ENCODE results near the gene TMEM135.

The TMEM135 gene

GRCh38 chr11:87290304-87290922, 252.7 kb downstream of the TMEM135 start:
- FAIRE-seq (no peak), DNase-seq (ENCODE audit: insufficient read length, low spot score) (peak; percentile 48)

DNA sequence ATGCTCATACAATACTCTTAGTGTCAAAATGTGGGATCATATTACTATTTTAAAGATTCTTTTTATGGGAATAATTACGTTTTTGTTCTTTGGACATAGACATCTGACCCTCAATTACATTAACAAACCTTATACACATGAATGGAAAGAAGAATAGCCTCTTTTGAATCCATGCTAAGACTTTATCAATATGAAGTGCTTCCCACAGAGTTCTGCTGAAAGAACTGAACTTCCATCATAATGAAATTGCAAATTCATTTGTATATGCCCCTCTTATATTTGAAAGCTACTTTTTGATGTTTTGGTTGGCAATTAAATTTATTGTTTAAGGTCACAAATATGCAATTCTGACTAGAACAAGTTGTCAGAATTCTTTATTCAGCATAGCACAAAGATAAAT, 254.9 kb downstream of the TMEM135 start:
- FAIRE-seq, result no peak

DNA sequence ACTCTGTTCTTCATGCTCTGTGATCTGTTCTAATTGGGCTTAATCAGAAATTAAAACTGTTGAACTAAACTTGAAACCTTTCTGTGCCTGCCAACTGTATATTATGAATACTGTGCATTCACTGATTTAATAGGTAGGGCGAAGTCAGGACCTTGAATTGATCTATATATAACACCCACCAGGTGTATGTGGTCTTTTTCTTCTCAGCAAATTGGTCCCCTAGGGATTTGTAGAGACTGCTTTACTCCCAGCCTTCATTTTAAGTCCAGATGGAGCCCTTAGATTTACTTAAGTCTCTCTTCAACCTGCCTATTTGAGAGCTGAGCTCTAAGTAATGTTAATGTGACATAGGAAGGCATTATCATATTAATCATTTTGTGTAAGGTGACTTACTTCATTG, 257.5 kb downstream of the TMEM135 start:
- DNase-seq (ENCODE audit: insufficient read length, low spot score), result no peak
- FAIRE-seq, result no peak

More for the DNA sequence above, 254.9 kb downstream of the TMEM135 start:
- DNase-seq (ENCODE audit: insufficient read length, low spot score), result no peak

DNA sequence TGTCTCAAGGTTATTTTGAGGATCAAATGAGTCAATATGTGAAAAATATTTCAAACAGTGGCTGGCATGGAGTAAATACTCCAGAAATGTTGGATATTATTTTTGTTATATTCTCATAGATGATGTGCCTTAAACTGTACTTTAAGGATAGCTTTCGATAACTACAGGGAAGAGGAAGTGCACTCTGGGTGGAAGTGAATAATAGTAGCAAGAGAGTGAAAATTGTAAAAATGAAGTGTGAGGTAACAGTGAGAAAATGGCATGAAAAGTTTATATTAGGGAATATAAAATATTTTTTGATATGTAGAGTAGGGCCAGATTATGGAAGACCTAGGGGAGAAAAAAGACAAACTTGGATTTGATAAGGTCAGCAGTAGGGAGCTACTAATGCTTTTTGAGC, 258.9 kb downstream of the TMEM135 start:
- DNase-seq (ENCODE audit: insufficient read length, low spot score) (no peak), FAIRE-seq (no peak)

- DNase-seq (ENCODE audit: insufficient read length, low spot score) (no peak), FAIRE-seq (no peak)
These were observed 260.4 kb downstream of the TMEM135 start for GRCh38 chr11:87298155-87298554.

DNA sequence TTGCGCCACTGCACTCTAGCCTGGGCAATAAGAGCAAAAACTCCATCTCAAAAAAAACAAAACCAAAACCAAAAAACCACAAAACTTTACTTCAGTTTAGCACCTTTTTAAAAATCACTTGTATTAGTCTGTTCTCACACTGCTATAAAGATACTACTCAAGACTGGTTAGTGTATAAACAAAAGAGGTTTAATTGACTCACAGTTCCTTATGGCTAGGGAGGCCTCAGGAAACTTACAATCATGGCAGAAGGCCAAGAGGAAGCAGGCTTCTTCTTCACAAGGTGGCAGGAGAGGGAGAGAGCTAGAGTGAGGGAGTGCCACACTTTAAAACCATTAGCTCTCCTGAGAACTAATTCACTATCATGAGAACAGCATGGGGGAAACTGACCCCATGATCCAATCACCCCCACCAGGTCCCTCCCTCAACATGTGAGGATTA, 261.3 kb downstream of the TMEM135 start:
- DNase-seq (ENCODE audit: insufficient read length, low spot score) (no peak), FAIRE-seq (no peak)

DNA sequence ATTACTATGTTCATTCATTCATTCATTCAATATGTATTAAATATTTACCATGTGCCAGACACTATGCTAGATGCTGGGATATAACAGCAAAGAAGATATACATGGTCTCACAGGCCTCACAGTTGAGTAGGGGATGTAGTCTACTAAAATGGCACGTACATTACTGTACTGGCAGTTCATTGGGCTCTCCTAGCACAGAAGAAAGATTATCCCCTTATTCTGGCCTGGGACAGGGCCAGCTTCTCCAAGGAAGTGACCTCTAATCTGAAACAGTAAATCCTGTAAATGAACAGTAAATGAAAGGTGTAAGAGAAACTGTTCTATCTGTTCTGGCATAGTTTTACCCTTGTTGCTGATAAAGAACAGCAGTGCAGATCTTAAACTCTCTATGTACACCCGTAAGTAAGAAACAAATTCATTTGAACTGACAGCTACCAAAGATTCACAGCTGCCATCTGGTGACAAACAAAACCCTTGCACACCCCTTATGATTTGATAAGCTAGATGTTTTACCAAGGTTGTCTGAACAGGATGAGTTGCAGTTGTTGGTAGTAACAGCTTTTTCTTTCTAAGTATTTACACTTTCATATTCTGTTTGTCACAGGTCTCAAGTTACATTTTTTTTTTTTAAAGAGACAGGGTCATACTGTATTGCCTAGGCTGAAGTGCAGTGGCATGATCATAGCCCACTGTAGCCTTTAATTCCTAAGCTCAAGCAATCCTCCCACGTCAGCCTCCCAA, 263.1 kb downstream of the TMEM135 start:
- DNase-seq (ENCODE audit: insufficient read length, low spot score) (no peak), FAIRE-seq (no peak)

- FAIRE-seq (no peak), DNase-seq (ENCODE audit: insufficient read length, low spot score) (no peak)
These were observed 264.2 kb downstream of the TMEM135 start for GRCh38 chr11:87301785-87302540.

DNA sequence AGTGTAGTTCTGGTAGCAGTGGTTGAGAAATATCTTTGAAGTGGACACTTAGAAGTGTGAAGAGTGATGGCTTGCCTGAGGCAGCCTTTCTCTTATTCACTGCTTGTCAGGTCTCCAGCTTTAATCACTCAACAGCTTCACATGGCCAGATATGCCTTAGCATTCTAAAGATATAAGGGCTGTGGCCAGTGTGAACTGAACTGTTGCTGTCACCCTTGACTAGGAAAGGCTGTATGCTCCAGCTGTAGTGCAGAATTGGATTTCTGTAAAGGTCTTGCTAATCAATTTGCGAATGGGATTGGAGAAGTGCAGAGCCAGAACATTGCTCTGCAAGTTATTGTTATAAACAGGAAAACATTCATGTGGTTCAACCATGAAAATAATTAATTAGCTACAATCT, 266.7 kb downstream of the TMEM135 start:
- DNase-seq (ENCODE audit: insufficient read length, low spot score) (no peak), FAIRE-seq (no peak)

- no peak for FAIRE-seq
- DNase-seq (ENCODE audit: insufficient read length, low spot score), result no peak
These were observed 268.6 kb downstream of the TMEM135 start for GRCh38 chr11:87306262-87306851.

- FAIRE-seq (no peak), DNase-seq (ENCODE audit: insufficient read length, low spot score) (no peak)
These were observed 269.4 kb downstream of the TMEM135 start for GRCh38 chr11:87307101-87307500.

DNA sequence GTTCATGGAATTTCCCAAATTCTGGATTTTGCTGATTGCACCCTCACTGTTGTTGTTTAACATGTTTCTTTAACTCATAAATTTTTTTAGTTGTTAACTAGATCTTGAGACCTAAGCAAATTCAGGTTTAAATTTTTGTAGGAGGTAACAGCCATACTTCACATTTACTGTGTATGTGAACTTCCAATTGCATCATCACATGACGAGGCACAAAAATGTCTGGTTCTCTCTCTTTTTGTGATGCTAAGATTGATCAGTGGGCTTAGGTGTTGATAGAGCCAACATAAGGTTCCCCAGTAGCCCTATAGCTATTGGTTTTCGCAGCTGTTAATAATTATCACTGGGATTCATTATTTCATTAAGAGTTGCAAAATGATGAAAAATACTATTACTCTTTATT, 277.5 kb downstream of the TMEM135 start:
- FAIRE-seq (no peak), DNase-seq (ENCODE audit: insufficient read length, low spot score) (no peak)

GRCh38 chr11:87316491-87316890, 278.8 kb downstream of the TMEM135 start:
- FAIRE-seq (no peak), DNase-seq (ENCODE audit: insufficient read length, low spot score) (no peak)

- FAIRE-seq (no peak), DNase-seq (ENCODE audit: insufficient read length, low spot score) (no peak)
These were observed 279.7 kb downstream of the TMEM135 start for GRCh38 chr11:87317441-87317840.

DNA sequence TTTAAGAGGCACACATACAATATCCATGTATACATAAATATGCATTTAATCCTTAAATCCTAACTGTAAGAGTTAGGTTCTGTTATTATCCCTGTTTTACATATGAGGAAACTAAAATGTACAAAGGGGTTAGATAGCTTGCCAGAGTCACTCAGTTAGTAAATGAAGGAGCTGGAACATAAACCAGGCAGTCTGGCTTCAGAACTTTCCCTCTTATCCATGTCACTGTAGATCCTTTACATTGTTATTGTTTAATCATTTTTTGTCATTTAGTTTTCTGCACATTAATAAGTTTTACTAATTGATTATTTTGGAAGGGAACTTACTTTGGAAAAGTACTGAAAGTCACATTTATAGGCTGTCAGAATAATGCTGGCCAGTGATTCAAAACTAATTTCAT, 282.4 kb downstream of the TMEM135 start:
- FAIRE-seq, result no peak
- no peak for DNase-seq (ENCODE audit: insufficient read length, low spot score)

- DNase-seq (ENCODE audit: insufficient read length, low spot score) (no peak), FAIRE-seq (no peak)
These were observed 284.8 kb downstream of the TMEM135 start for GRCh38 chr11:87322568-87322967.

GRCh38 chr11:87323899-87324298, 286.2 kb downstream of the TMEM135 start:
- FAIRE-seq, result no peak

DNA sequence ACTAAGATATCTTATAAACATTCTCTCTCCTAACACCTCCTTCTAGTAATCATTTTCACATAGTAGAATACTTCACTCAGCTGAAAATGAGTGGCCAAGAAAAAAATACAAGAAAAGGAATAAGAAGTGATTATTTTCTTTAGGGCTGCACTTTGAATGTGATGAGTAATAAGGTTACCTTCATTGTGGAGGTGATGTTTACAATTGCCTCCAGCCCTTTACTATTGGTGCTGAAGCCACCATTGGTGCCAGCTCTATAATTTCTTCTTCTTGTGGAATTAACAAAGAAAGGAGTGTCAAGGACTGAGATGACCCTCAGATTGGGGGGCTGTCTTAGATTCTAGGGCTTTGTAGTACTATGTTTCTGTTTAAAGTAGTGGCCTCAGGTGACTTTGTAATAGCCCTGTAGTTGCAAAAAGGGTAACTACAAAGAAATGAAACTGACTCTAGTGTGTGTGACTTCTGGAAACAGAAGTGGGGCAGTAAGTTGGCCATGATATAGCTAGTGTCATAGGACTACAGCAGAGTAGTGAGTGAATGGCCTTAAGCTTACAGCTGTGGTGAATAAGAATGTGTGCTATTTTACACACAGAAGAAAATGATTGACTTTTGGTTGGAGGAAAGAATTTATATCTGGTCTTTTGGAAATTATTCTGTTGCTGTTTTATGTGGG, 287.2 kb downstream of the TMEM135 start:
- DNase-seq (ENCODE audit: insufficient read length, low spot score) (no peak), FAIRE-seq (no peak)

More at GRCh38 chr11:87323899-87324298, 286.2 kb downstream of the TMEM135 start:
- no peak for DNase-seq (ENCODE audit: insufficient read length, low spot score)

DNA sequence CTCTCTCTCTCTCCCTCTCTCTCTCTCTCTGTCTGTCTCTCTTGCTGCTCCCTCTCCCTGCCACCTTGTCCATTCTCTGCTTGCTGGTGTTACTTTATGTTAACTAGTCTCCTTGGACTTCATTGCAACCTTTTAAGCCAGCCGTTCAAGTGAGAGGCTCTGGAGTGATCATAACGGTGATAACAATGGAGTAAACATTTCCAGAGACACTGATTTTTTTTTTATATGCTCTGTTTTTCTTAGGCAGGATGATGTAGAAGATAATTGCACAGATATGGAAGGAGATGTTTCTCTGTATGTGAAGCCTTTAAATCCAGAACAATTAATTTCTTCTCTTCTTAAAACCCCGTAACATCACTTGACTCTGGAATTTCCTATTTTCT, 287.7 kb downstream of the TMEM135 start:
- no peak for FAIRE-seq
- no peak for DNase-seq (ENCODE audit: insufficient read length, low spot score)

GRCh38 chr11:87326594-87326993, 288.9 kb downstream of the TMEM135 start:
- DNase-seq (ENCODE audit: insufficient read length, low spot score) (no peak), FAIRE-seq (no peak)

- no peak for FAIRE-seq
These were observed 291.4 kb downstream of the TMEM135 start for GRCh38 chr11:87329172-87329571.

More at GRCh38 chr11:87329172-87329571, 291.4 kb downstream of the TMEM135 start:
- DNase-seq (ENCODE audit: insufficient read length, low spot score), result no peak

Measured in HTR-8/SVneo (cell line).